ENCODE results near the gene KCNAB2. TPM values are rescaled to one million over a fixed set of nuclear protein-coding genes. Genes with fewer than 3 reads are reported as not detected.

The KCNAB2 gene
- total RNA-seq, 1 donor from 2014 or later, result 3.1 TPM

DNA sequence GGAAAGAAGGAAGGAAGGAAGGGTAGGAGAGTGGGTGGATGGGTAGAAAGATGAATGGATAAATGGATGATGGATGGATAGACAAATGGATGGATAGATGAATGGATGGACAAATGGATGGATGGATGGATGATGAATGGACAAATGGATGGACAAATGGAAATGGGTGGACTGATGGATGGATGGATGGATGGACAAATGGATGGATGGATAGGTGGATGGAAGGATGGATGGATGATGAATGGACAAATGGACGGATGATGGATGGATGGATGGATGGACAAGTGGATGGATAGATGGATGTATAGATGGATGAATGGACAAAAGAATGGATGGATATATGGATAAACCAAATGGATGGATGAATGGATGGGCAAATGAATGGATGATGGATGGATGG lies 103.9 kb downstream of the KCNAB2 start:
- TF ChIP-seq, protein P1, sequence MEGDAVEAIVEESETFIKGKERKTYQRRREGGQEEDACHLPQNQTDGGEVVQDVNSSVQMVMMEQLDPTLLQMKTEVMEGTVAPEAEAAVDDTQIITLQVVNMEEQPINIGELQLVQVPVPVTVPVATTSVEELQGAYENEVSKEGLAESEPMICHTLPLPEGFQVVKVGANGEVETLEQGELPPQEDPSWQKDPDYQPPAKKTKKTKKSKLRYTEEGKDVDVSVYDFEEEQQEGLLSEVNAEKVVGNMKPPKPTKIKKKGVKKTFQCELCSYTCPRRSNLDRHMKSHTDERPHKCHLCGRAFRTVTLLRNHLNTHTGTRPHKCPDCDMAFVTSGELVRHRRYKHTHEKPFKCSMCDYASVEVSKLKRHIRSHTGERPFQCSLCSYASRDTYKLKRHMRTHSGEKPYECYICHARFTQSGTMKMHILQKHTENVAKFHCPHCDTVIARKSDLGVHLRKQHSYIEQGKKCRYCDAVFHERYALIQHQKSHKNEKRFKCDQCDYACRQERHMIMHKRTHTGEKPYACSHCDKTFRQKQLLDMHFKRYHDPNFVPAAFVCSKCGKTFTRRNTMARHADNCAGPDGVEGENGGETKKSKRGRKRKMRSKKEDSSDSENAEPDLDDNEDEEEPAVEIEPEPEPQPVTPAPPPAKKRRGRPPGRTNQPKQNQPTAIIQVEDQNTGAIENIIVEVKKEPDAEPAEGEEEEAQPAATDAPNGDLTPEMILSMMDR (IDR thresholded peaks at IDR 0.05; ENCODE audit: insufficient read depth, low read depth, low read length), result no peak
- TF ChIP-seq EZH2 (IDR thresholded peaks at IDR 0.05; ENCODE audit: insufficient read depth, low read length), result no peak
- H3K79me2 ChIP-seq (ENCODE audit: insufficient read depth, low read length), result no peaks in the 10 kb centered on the region
- H3K27me3 ChIP-seq (ENCODE audit: insufficient read depth, low read length), result peaks cover 4% of the 10 kb centered on the region
- FAIRE-seq (no peak), DNase-seq (ENCODE audit: low read depth) (no peak)
- Mint-ChIP-seq H3K27ac (ENCODE audit: unreplicated experiment) (no peak overlapping the region), H3K4me1 (ENCODE audit: low read depth, unreplicated experiment) (no peaks in the 10 kb centered on the region), H3K9me3 (ENCODE audit: unreplicated experiment) (peaks cover 3% of the 10 kb centered on the region), H3K4me3 (ENCODE audit: unreplicated experiment) (no peak overlapping the region), H3K27me3 (ENCODE audit: low read depth, unreplicated experiment) (peaks cover 54% of the 10 kb centered on the region), H3K36me3 (ENCODE audit: low read depth, unreplicated experiment) (peaks cover 3% of the 10 kb centered on the region)
- no peaks in the 10 kb centered on the region for H3K4me1 ChIP-seq (ENCODE audit: insufficient read depth, low read length)
- H3K9me3 ChIP-seq (ENCODE audit: insufficient read depth, low read depth, low read length), result no peaks in the 10 kb centered on the region
- no peak overlapping the region for H3K9ac ChIP-seq (ENCODE audit: low read length)
- H4K20me1 ChIP-seq (ENCODE audit: insufficient read depth, low read length), result no peaks in the 10 kb centered on the region
- H2AFZ ChIP-seq (ENCODE audit: low read depth, low read length), result no peak overlapping the region
- H3K4me2 ChIP-seq (ENCODE audit: low read length), result no peak overlapping the region
- H3K36me3 ChIP-seq (ENCODE audit: insufficient read depth, low read length), result no peaks in the 10 kb centered on the region
- H3K4me3 ChIP-seq (ENCODE audit: insufficient read depth, low read depth, low read length), result no peak overlapping the region
- no peak overlapping the region for H3K27ac ChIP-seq (ENCODE audit: low read depth, low read length)

DNA sequence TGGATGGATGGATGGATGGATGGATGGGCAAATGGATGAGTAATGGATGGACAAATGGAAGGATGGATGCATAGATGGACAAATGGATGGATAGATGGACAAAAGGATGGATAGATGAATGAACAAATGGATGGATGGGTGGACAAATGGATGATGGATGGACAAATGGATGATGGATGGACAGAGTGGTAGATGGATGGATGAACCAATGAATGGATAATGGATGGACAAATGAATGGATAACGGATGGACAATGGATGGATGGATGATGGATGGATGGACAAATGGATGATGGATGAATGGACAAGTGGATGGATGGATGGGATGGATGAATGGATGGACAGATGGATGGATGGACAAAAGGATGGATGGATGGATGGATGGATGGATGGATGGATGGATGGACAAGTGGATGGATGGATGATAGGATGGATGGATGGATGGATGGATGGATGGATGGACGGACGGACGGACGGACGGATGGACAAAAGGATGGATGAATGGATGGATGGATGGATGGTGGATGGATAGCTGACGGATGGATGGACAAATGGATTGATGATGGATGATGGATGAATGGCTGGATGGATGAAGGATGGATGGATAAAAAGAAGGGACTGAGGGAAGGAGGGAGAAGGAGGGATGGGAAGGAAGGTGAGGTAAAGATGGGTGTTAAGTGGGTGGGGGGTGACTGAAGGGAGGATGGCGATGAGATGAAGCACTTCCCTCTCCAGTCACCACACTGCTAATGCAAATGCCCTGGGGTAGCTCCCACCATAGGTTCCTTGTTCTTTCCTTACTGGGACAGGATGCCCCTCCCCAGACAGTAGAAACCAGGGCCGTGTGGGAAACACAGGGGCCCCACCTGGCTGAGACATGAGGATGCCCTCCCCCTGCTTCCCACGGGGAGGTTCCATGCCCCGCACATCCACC lies 104.6 kb downstream of the KCNAB2 start:
- no peak for FAIRE-seq
- Histone ChIP-seq H3K4me2 (ENCODE audit: low read length) (no peak overlapping the region), H3K79me2 (ENCODE audit: insufficient read depth, low read length) (no peaks in the 10 kb centered on the region), H3K27ac (ENCODE audit: low read depth, low read length) (no peak overlapping the region), H3K36me3 (ENCODE audit: insufficient read depth, low read length) (no peaks in the 10 kb centered on the region), H3K9ac (ENCODE audit: low read length) (no peak overlapping the region), H3K4me1 (ENCODE audit: insufficient read depth, low read length) (no peaks in the 10 kb centered on the region), H3K27me3 (ENCODE audit: insufficient read depth, low read length) (peaks cover 4% of the 10 kb centered on the region), H4K20me1 (ENCODE audit: insufficient read depth, low read length) (no peaks in the 10 kb centered on the region), H3K4me3 (ENCODE audit: insufficient read depth, low read depth, low read length) (no peak overlapping the region), H3K9me3 (ENCODE audit: insufficient read depth, low read depth, low read length) (no peaks in the 10 kb centered on the region), H2AFZ (ENCODE audit: low read depth, low read length) (no peak overlapping the region)
- no peak for TF ChIP-seq EZH2 (IDR thresholded peaks at IDR 0.05; ENCODE audit: insufficient read depth, low read length)
- TF ChIP-seq, protein P1 (IDR thresholded peaks at IDR 0.05; ENCODE audit: insufficient read depth, low read depth, low read length), result no peak
- DNase-seq (ENCODE audit: low read depth), result no peak
- Mint-ChIP-seq H3K27ac (ENCODE audit: unreplicated experiment) (no peak overlapping the region), H3K36me3 (ENCODE audit: low read depth, unreplicated experiment) (peaks cover 3% of the 10 kb centered on the region), H3K4me1 (ENCODE audit: low read depth, unreplicated experiment) (no peaks in the 10 kb centered on the region), H3K9me3 (ENCODE audit: unreplicated experiment) (peaks cover 3% of the 10 kb centered on the region), H3K27me3 (ENCODE audit: low read depth, unreplicated experiment) (peaks cover 48% of the 10 kb centered on the region), H3K4me3 (ENCODE audit: unreplicated experiment) (no peak overlapping the region)

Other genes starting within 250 kb of the KCNAB2 start
- 8.4 and 9.3 TPM in 2 replicates for gene NPHP4, start 53.5 kb upstream of the KCNAB2 start, total RNA-seq
- 0.14 and 0.18 TPM in 2 replicates for gene CHD5, start 134.4 kb downstream of the KCNAB2 start, total RNA-seq
- gene RPL22, start 153.7 kb downstream of the KCNAB2 start, total RNA-seq, result 237 and 283 TPM in 2 replicates
- gene RNF207, start 160.2 kb downstream of the KCNAB2 start, total RNA-seq, result 4.7 and 7.4 TPM in 2 replicates
- 58.1 and 59.5 TPM in 2 replicates for gene ICMT, start 190.1 kb downstream of the KCNAB2 start, total RNA-seq
- not detected in 2 replicates for gene HES3, start 198.3 kb downstream of the KCNAB2 start, total RNA-seq
- 3.0 and 3.7 TPM in 2 replicates for gene GPR153, start 215.2 kb downstream of the KCNAB2 start, total RNA-seq

All from astrocyte (in vitro differentiated cells and primary cell).